NCI-H446 (cell line): ENCODE data around the gene PCSK7.

Experiments used
- DNase-seq, 2 experiments: peaks; one replicate each; lab custom pipeline; 2025; lab: John Stamatoyannopoulos, UW

Gene PCSK7

GRCh38 chr11:117230999-117231841 lies 653 bp downstream of the PCSK7 start:
- DNase-seq: no peak

GRCh38 chr11:117230286-117230961 lies 1.4 kb downstream of the PCSK7 start:
- no peak for DNase-seq

- DNase-seq: no peak
Observed at GRCh38 chr11:117229931-117230285, 2.0 kb downstream of the PCSK7 start.

- DNase-seq: no peak
Observed at GRCh38 chr11:117229411-117229810, 2.5 kb downstream of the PCSK7 start.

- DNase-seq: no peak
Observed at GRCh38 chr11:117228091-117228490, 3.8 kb downstream of the PCSK7 start.

GRCh38 chr11:117226388-117227385 lies 5.2 kb downstream of the PCSK7 start:
- peak; percentile 67 to 82 for DNase-seq

GRCh38 chr11:117225553-117226170 lies 6.2 kb downstream of the PCSK7 start:
- no peak for DNase-seq

GRCh38 chr11:117223741-117224689 lies 7.9 kb downstream of the PCSK7 start:
- no peak for DNase-seq

GRCh38 chr11:117222991-117223740 lies 8.7 kb downstream of the PCSK7 start:
- DNase-seq: no peak

GRCh38 chr11:117221775-117222517 lies 9.9 kb downstream of the PCSK7 start:
- DNase-seq: peak; percentile 21 to 58

GRCh38 chr11:117220999-117221774 lies 10.7 kb downstream of the PCSK7 start:
- DNase-seq: peak; percentile 56 to 59

GRCh38 chr11:117220568-117220967 lies 11.3 kb downstream of the PCSK7 start:
- no peak for DNase-seq

GRCh38 chr11:117219995-117220394 lies 11.9 kb downstream of the PCSK7 start:
- no peak for DNase-seq

GRCh38 chr11:117219455-117219854 lies 12.4 kb downstream of the PCSK7 start:
- no peak for DNase-seq

- no peak for DNase-seq
Observed at GRCh38 chr11:117219001-117219400, 12.9 kb downstream of the PCSK7 start.

GRCh38 chr11:117218133-117218915 lies 13.5 kb downstream of the PCSK7 start:
- no peak for DNase-seq
